H9 (cell line): ENCODE data around the gene GTF2H4. TPM values are rescaled to one million over a fixed set of nuclear protein-coding genes. Genes with fewer than 3 reads are reported as not detected.

Source experiments
- DNase-seq: peaks from one replicate; pipeline ENCODE4 v3.0.0-alpha.2; 2017
- H2AFZ ChIP-seq: one replicate; pipeline ENCODE4 v1.6.1; 2013; ENCODE audit warnings: mild to moderate bottlenecking, low read length, control low read depth, moderate library complexity
- H2AK5ac ChIP-seq: 2 replicates; pipeline ENCODE4 v1.6.1; 2013; ENCODE audit warnings: low read length, control low read depth, mixed read lengths; ENCODE audit not compliant: insufficient read length
- H2BK120ac ChIP-seq: one replicate; pipeline ENCODE4 v1.6.1; 2013; ENCODE audit warnings: low read depth, mild to moderate bottlenecking, low read length, control low read depth, inconsistent platforms; ENCODE audit not compliant: poor library complexity, severe bottlenecking
- H2BK12ac ChIP-seq: 2 replicates; pipeline ENCODE4 v1.6.1; 2013; ENCODE audit warnings: low read length, control low read depth, mixed read lengths, low read depth; ENCODE audit not compliant: insufficient read length
- H2BK15ac ChIP-seq: 2 replicates; pipeline ENCODE4 v1.6.1; 2013; ENCODE audit warnings: low read depth, low read length, control low read depth
- H2BK20ac ChIP-seq: one replicate; pipeline ENCODE4 v1.6.1; 2013; ENCODE audit warnings: low read depth, mild to moderate bottlenecking, low read length, control low read depth, inconsistent platforms; ENCODE audit not compliant: poor library complexity, severe bottlenecking
- H2BK5ac ChIP-seq: 2 replicates; pipeline ENCODE4 v1.6.1; 2013; ENCODE audit warnings: low read length, control low read depth, mixed read lengths; ENCODE audit not compliant: insufficient read length
- H3K14ac ChIP-seq: 2 replicates; pipeline ENCODE4 v1.6.1; 2013; ENCODE audit warnings: low read length, control low read depth; ENCODE audit not compliant: insufficient read depth
- H3K18ac ChIP-seq: 2 replicates; pipeline ENCODE4 v1.6.1; 2013; ENCODE audit warnings: low read depth, mild to moderate bottlenecking, mixed read lengths, low read length, control low read depth; ENCODE audit not compliant: insufficient read length
- H3K23ac ChIP-seq: 2 replicates; pipeline ENCODE4 v1.6.1; 2013; ENCODE audit warnings: low read length, control low read depth, mixed read lengths, low read depth; ENCODE audit not compliant: insufficient read length
- H3K23me2 ChIP-seq: 2 replicates; pipeline ENCODE4 v1.6.1; 2013; ENCODE audit warnings: low read depth, mild to moderate bottlenecking, mixed read lengths, low read length, control low read depth; ENCODE audit not compliant: insufficient read length, poor library complexity, severe bottlenecking
- H3K27ac ChIP-seq: 2 replicates; pipeline ENCODE4 v1.5.1; 2013; ENCODE audit warnings: low read length, control low read depth, mixed read lengths, low read depth; ENCODE audit not compliant: insufficient read length
- H3K27me3 ChIP-seq: 2 replicates; pipeline ENCODE4 v1.6.1; 2013; ENCODE audit warnings: low read length, control low read depth, inconsistent platforms; ENCODE audit not compliant: insufficient read depth
- H3K4ac ChIP-seq: 2 replicates; pipeline ENCODE4 v1.6.1; 2013; ENCODE audit warnings: low read depth, mild to moderate bottlenecking, control low read depth, inconsistent platforms, low read length, moderate library complexity
- H3K4me1 ChIP-seq: 2 replicates; pipeline ENCODE4 v1.6.1; 2013; ENCODE audit warnings: low read length, control low read depth, inconsistent platforms; ENCODE audit not compliant: insufficient read depth
- H3K4me2 ChIP-seq: 2 replicates; pipeline ENCODE4 v1.6.1; 2013; ENCODE audit warnings: low read length, control low read depth, mixed read lengths; ENCODE audit not compliant: insufficient read length, insufficient read depth
- H3K56ac ChIP-seq: 2 replicates; pipeline ENCODE4 v1.6.1; 2013; ENCODE audit warnings: low read depth, mild to moderate bottlenecking, mixed read lengths, low read length, control low read depth; ENCODE audit not compliant: insufficient read length
- H3K79me1 ChIP-seq: 2 replicates; pipeline ENCODE4 v1.6.1; 2013; ENCODE audit warnings: low read depth, mild to moderate bottlenecking, moderate library complexity, low read length, control low read depth, inconsistent platforms; ENCODE audit not compliant: insufficient read depth, poor library complexity, severe bottlenecking
- H3K79me2 ChIP-seq: 2 replicates; pipeline ENCODE4 v1.6.1; 2013; ENCODE audit warnings: low read length, control low read depth, inconsistent platforms; ENCODE audit not compliant: insufficient read depth
- H3K9ac ChIP-seq: 2 replicates; pipeline ENCODE4 v1.6.1; 2013; ENCODE audit warnings: low read length, control low read depth, mixed read lengths; ENCODE audit not compliant: insufficient read length; ENCODE audit errors: extremely low read depth
- H3K9me3 ChIP-seq: one replicate; pipeline ENCODE4 v1.6.1; 2013; ENCODE audit warnings: low read depth, low read length, inconsistent platforms; ENCODE audit not compliant: control insufficient read depth
- H3T11ph ChIP-seq: one replicate; pipeline ENCODE4 v1.6.1; 2013; ENCODE audit warnings: mild to moderate bottlenecking, low read length, control low read depth, inconsistent platforms
- H4K20me1 ChIP-seq: one replicate; pipeline ENCODE4 v1.6.1; 2013; ENCODE audit not compliant: control insufficient read depth, insufficient read length, insufficient read depth
- H4K5ac ChIP-seq: 2 replicates; pipeline ENCODE4 v1.6.1; 2013; ENCODE audit warnings: low read depth, mild to moderate bottlenecking, mixed read lengths, low read length, control low read depth; ENCODE audit not compliant: insufficient read length
- H4K8ac ChIP-seq: replicated peaks from 2 replicates; pipeline ENCODE4 v1.6.1; 2013; ENCODE audit warnings: low read length, control low read depth, mixed read lengths, low read depth; ENCODE audit not compliant: insufficient read length
- H4K91ac ChIP-seq: 2 replicates; pipeline ENCODE4 v1.6.1; 2013; ENCODE audit warnings: low read depth, mild to moderate bottlenecking, moderate library complexity, mixed read lengths, low read length, control low read depth; ENCODE audit not compliant: insufficient read length
- H3K27ac Mint-ChIP-seq, 3 experiments: 2 replicates in 2 of 3; 3 replicates in 1 of 3; pipeline ENCODE4 v1.8.0; 2020 to 2021; ENCODE audit warnings: mixed read lengths in 3 of 3, mild to moderate bottlenecking in 1 of 3, moderate library complexity in 1 of 3
- H3K27me3 Mint-ChIP-seq: 2 replicates; pipeline ENCODE4 v1.8.0; 2021; ENCODE audit warnings: low read depth, mild to moderate bottlenecking, moderate library complexity, mixed read lengths
- H3K36me3 Mint-ChIP-seq, 3 experiments: 2 replicates in 2 of 3; 3 replicates in 1 of 3; pipeline ENCODE4 v1.8.0; 2020 to 2021; ENCODE audit warnings: low read depth in 3 of 3, mixed read lengths in 3 of 3; ENCODE audit not compliant: insufficient read depth in 1 of 3
- H3K4me1 Mint-ChIP-seq, 2 experiments: 2 replicates each; pipeline ENCODE4 v1.8.0; 2020; ENCODE audit warnings: mixed read lengths in 2 of 2
- H3K4me3 Mint-ChIP-seq, 2 experiments: 2 replicates in 1 of 2; 3 replicates in 1 of 2; pipeline ENCODE4 v1.8.0; 2020 to 2021; ENCODE audit warnings: mild to moderate bottlenecking in 2 of 2, mixed read lengths in 2 of 2, moderate library complexity in 1 of 2
- H3K9me3 Mint-ChIP-seq, 2 experiments: 2 replicates in 1 of 2; 3 replicates in 1 of 2; pipeline ENCODE4 v1.8.0; 2020; ENCODE audit warnings: mild to moderate bottlenecking in 2 of 2, mixed read lengths in 2 of 2, moderate library complexity in 1 of 2
- WGBS: extraction: QIAGEN DNeasy Blood & Tissue Kit; methylation state at CpG from one replicate; pipeline ENCODE4 v1.1.7; 2013; ENCODE audit warnings: missing lambda C conversion rate, low lambda C conversion rate, mixed read lengths; ENCODE audit not compliant: insufficient read length; ENCODE audit errors: extremely low coverage; 5-methylcytosine and 5-hydroxymethylcytosine counted together
- total RNA-seq: library from RNA; stranded (reverse); gene quantifications from 2 replicates; pipeline ENCODE4 v1.2.1, GENCODE V29; 2021
- TF ChIP-seq, protein P1 (sequence below): fragments of 200-600 bp; sonication (generic); conservative IDR thresholded peaks from 3 replicates; pipeline ENCODE4 v1.8.0; 2021; ENCODE audit warnings: antibody characterized with exemption, mild to moderate bottlenecking

GTF2H4 gene
- total RNA-seq, 1 experiment from 2014 or later = 60.8 TPM

DNA sequence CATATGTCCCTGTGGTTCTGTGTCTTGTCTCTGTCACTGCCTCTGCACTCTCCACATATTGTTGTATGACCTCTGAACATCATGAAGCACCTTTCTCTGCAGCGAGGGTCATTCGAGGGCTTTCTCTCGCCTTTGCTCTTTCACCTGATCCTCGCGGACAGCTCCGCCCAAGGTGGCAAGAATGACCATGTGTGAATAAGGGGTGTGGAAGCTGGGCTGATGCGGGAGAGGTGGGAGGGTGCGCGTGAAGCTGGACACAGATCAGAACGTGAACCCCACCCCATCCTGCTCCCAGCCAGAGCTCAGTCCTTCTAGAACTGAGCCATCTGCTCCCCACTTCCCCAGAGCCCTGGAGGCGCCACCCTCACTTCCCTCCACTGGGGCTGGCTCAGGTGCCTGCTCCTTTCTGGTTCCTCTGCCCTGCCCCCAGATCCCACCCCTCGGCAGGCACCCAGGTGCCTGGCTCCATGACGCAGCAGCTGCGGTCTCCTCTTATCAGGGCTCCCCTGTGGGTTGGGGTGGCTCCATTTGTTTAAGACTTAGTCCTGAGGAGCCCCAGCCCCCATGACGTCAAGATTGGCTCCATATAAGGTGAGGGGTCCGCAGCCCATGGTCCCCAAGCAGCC, 32.5 kb downstream of the GTF2H4 start, which contains the start of gene MUCL3:
MUCL3 (plus strand) TSS at position 613 of the 626 bp plus-strand sequence. CDS start 27 bp downstream, outside the sequence.
- Histone ChIP-seq H4K5ac (no peak within 1 kb of the TSS), H2BK120ac (no peak within 1 kb of the TSS), H3K79me1 (no peaks in the 10 kb centered on the region), H3K23ac (no peak within 1 kb of the TSS), H3K4me1 (peaks cover 6% of the 10 kb centered on the region; the same call in 1 of the 2 replicates), H3K23me2 (no peaks in the 10 kb centered on the region), H2BK5ac (no peak within 1 kb of the TSS), H4K8ac (no peak within 1 kb of the TSS), H2BK15ac (no peak within 1 kb of the TSS), H3K4ac (no peak within 1 kb of the TSS), H2AFZ (no peak within 1 kb of the TSS), H2BK12ac (no peak within 1 kb of the TSS), H3K79me2 (no peaks in the 10 kb centered on the region), H3K56ac (no peak within 1 kb of the TSS), H3T11ph (no peak within 1 kb of the TSS), H3K4me2 (no peak within 1 kb of the TSS), H3K27ac (no peak within 1 kb of the TSS), H3K9me3 (no peaks in the 10 kb centered on the region), H2BK20ac (no peak within 1 kb of the TSS), H2AK5ac (no peak within 1 kb of the TSS), H4K20me1 (no peaks in the 10 kb centered on the region), H4K91ac (peak within 1 kb of the TSS; percentile 0), H3K18ac (no peak within 1 kb of the TSS), H3K9ac (no peak within 1 kb of the TSS), H3K27me3 (no peaks in the 10 kb centered on the region), H3K14ac (no peak within 1 kb of the TSS)
- Mint-ChIP-seq H3K27me3 (peaks cover 6% of the 10 kb centered on the region), H3K4me3 (no peak within 1 kb of the TSS; a peak in 1 of 5 replicates), H3K4me1 (peaks cover 32 to 50% of the 10 kb centered on the region in 2 experiments), H3K9me3 (no peaks in the 10 kb centered on the region), H3K27ac (peak within 1 kb of the TSS in 1 of 3 experiments; percentile 80; a peak in 3 of 7 replicates), H3K36me3 (no peaks in the 10 kb centered on the region)
- WGBS = no CpG with 5 or more reads among the region's 16 CpGs
- TF ChIP-seq, protein P1, sequence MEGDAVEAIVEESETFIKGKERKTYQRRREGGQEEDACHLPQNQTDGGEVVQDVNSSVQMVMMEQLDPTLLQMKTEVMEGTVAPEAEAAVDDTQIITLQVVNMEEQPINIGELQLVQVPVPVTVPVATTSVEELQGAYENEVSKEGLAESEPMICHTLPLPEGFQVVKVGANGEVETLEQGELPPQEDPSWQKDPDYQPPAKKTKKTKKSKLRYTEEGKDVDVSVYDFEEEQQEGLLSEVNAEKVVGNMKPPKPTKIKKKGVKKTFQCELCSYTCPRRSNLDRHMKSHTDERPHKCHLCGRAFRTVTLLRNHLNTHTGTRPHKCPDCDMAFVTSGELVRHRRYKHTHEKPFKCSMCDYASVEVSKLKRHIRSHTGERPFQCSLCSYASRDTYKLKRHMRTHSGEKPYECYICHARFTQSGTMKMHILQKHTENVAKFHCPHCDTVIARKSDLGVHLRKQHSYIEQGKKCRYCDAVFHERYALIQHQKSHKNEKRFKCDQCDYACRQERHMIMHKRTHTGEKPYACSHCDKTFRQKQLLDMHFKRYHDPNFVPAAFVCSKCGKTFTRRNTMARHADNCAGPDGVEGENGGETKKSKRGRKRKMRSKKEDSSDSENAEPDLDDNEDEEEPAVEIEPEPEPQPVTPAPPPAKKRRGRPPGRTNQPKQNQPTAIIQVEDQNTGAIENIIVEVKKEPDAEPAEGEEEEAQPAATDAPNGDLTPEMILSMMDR = no peak
- no peak for DNase-seq
